HG02870 (cell line): ENCODE data around the gene BTC.
"Not testable (repeated sequence)": the region's sequence is repeated elsewhere in the genome, so short reads cannot be mapped to it uniquely, and the experiment has no call there.

ENCODE experiments used
- ATAC-seq: cut with Tn5 transposase; IDR thresholded peaks from one replicate; pipeline ENCODE4 v1.9.1; 2021; ENCODE audit warnings: mild to moderate bottlenecking, moderate library complexity; ENCODE audit not compliant: unreplicated experiment

BTC gene

GRCh38 chr4:74758551-74759145, 35.7 kb downstream of the BTC start:
- ATAC-seq, result no peak

GRCh38 chr4:74757136-74757535, 37.2 kb downstream of the BTC start:
- no peak for ATAC-seq

DNA sequence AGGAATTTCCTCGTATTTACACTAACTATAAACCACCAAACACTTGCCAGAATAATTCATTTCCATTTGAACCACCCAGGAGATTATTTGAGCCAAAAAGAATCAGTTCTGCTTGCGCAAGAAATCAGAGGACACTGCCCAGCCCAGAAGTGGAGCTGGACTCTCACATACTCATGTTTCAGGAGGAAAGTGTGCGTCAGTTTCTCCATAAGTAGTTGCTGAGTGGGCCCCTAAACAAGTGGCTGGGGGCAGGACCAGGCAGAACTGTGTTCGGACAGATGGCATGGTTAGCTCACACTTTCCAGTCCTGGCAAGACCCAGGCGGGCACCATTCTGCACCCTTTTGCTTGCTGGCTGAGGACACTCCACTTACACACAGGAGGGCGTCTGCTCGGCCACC, 38.8 kb downstream of the BTC start:
- ATAC-seq, result no peak

GRCh38 chr4:74754218-74754617, 40.1 kb downstream of the BTC start:
- ATAC-seq, result peak; percentile 89

DNA sequence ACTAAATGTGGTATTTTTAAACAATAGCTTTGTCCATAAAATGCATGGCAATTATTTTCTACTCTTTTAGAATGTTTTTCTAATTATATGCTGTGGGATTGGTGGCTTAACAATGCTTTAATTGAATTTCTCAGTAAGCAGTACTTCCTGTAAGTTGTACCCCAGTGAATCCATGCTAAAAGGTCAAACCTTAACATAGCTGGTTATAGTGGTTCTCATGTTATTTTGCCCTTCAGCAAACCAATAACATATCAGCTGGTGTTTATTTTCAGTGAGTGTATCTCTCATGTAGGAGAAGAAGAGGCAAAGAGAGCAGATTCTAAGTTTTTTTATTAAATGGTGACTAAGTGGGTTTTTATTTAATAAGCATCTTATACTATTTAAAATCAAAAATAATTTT, 41.5 kb downstream of the BTC start:
- no peak for ATAC-seq

DNA sequence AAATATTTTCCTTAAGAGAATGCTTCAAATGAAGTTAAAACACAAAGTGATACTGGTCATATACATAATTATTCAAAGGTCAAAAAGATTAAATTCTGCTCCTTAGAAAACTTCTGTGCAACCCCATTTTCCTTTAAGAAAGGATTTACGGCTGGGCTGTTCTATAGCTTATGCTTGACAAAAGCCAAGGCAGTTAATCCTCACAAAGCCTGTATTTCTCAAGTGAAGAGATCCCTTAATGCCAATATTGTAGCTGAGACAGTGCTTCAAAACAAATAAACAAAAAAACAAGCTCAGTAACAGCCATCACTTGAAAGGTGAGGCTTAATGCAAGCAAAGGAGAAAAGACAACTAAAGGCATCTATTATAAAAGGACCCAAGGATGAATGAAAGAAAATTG, 42.5 kb downstream of the BTC start:
- no peak for ATAC-seq

GRCh38 chr4:74751247-74751646, 43.1 kb downstream of the BTC start:
- ATAC-seq, result no peak

DNA sequence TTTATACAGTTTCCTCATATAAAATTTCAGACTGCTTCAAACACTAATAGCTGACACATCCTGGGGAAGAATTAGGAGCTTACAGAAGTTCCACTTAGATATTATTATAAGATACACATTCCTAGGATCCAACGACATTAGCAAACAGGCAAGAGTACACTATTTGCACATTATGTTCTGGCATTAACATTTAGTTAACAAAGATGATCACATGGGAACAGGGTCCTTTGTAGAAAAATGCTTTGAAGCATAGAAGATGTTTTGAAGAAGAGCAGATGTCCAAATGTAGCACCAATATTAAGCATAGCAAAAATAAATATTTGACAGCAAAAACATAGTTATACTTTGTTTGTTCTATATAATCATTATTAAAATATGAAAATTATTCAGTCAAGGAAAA, 52.1 kb downstream of the BTC start:
- ATAC-seq, result no peak

DNA sequence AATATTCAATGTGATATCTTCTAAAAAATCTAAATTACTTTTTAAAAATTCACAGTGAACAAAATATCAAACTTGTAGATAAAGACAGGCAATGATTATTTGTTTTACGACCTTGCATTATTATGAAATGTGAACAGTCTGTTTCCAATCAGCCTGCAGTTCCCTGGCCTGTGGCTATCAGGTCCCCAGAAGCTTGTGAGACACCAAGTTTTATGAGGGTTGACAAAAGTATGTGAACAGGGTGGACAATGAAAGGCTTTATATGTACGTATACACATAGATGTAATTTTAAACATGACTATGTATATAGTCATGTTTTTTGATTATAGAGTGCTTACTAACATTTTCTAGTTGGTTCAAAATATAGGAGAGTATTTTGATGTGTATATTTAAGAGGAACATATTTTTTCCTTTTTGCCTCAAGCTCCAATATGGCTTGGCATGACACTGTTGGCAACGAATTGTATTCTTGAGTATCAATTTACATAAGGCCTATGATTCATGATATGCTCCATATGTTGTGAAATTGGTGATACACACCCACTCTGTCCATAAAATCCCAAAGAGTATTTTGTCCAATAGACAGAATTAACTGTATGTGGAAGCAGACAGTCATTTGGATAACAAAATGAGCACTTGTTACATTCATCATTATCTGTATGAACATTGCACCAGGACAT, 55.7 kb downstream of the BTC start:
- no peak for ATAC-seq

GRCh38 chr4:74734995-74735394, 59.3 kb downstream of the BTC start:
- no peak for ATAC-seq

DNA sequence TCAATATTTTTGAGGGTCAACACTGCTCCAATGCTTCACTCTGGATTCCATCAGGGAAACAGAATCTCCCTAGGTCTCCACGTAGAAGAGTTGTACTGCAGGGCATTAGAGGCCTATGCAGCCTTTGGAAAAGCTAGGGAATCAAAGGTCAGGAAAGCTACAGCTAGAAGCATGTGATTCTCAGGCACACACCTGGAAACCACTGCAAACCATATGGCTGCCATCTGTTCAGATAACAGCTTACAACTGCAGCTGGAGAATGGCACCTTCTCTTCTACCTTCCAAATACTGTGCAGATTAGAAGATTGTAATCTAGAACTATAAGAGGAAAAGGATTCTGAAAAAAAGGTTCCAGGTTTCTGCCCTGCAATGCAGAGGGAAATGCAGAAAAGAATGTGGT, 60.6 kb downstream of the BTC start:
- no peak for ATAC-seq

DNA sequence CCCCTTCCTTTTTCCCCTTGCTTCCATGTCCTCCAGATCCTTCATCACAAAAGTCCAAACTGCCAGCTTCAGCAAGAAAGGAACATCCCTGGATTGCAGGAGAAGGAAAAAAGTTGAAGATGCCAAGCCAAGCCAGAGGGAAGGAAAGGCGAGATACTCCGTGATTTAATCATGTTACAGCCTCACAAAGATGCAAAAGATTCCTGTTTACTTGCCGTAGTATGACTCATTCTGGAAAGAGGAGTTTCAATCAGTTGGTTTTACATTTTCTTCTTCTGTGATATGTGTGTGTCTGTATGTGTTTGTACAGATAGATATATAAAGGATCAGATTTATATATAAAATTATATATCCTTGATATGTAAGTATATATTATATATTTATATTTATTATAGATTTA, 69.3 kb downstream of the BTC start:
- ATAC-seq, result no peak

GRCh38 chr4:74716436-74716765, 77.9 kb downstream of the BTC start:
- no peak for ATAC-seq

GRCh38 chr4:74715706-74716435, 78.5 kb downstream of the BTC start:
- peak; percentile 75 for ATAC-seq

DNA sequence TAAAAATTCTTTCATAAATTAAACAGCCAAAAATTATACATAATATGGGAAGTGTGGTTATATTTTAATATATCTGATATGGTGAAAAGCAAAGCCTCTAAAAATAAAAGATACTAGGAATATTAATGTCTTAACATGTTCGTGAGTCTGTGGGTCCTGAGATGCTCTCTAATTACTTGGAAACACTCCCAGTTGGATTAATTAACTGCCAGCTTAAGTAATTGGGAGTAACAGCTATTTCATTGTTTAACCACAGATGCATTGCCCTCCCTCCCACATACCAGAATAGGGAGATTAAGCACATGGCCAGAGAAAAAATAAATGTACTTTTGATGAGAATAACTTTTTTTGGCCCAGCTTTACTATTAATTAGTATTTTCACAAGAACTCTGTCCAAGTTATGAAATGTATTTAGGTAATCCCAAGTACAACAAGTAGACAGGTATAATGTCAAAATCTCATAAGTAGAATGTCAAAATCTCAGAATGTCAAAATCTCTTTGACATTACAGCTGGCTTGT, 79.7 kb downstream of the BTC start:
- ATAC-seq, result no peak

GRCh38 chr4:74708135-74708534, 86.2 kb downstream of the BTC start:
- not testable (repeated sequence) for ATAC-seq
